H1 (cell line): Measurements from ENCODE around the gene AGBL4. TPM values are rescaled to one million over a fixed set of nuclear protein-coding genes. Genes with fewer than 3 reads are reported as not detected.

Experiments used
- CTCF ChIA-PET: fragments of 300-600 bp; sonication (Branson Sonifier 250); formaldehyde crosslinking; loops from one replicate; lab custom pipeline; 2021; ENCODE audit not compliant: partially characterized antibody; lab: Charles Lee
- POLR2A ChIA-PET: fragments of 300-600 bp; sonication (Branson Sonifier 250); formaldehyde crosslinking; loops from one replicate; lab custom pipeline; 2021; ENCODE audit warnings: inconsistent platforms; ENCODE audit not compliant: partially characterized antibody; lab: Charles Lee
- DNase-seq, 2 experiments: peaks; one replicate each; pipeline versions ENCODE4 v3.0.0 to v3.0.0-alpha.2; 2010 to 2022; ENCODE audit warnings: low spot score in 2 of 2, low read depth in 1 of 2, mixed read lengths in 1 of 2
- FAIRE-seq: peaks from 2 replicates; lab custom pipeline; 2011; peaks lifted over from hg19 to GRCh38; lab: Jason Lieb, UNC
- H2AFZ ChIP-seq: 2 replicates; pipeline ENCODE4 v1.8.1; 2012; ENCODE audit warnings: low read length, inconsistent platforms
- H2AK5ac ChIP-seq: 2 replicates; pipeline ENCODE4 v1.6.1; 2013; ENCODE audit warnings: low read depth, low read length
- H2BK120ac ChIP-seq: replicated peaks from 2 replicates; pipeline ENCODE3; 2013; ENCODE audit warnings: low read depth, low read length, inconsistent platforms
- H2BK12ac ChIP-seq: 2 replicates; pipeline ENCODE4 v1.6.1; 2013; ENCODE audit warnings: low read depth, low read length
- H2BK15ac ChIP-seq: 2 replicates; pipeline ENCODE4 v1.6.1; 2013; ENCODE audit warnings: low read length
- H2BK20ac ChIP-seq: 2 replicates; pipeline ENCODE4 v1.6.1; 2013; ENCODE audit warnings: low read length
- H2BK5ac ChIP-seq: 2 replicates; pipeline ENCODE4 v1.6.1; 2013; ENCODE audit warnings: low read depth, low read length
- H3K14ac ChIP-seq: 2 replicates; pipeline ENCODE4 v1.6.1; 2013; ENCODE audit warnings: inconsistent platforms; ENCODE audit not compliant: insufficient read length
- H3K18ac ChIP-seq: 2 replicates; pipeline ENCODE4 v1.6.1; 2013; ENCODE audit warnings: low read length; ENCODE audit errors: extremely low read depth
- H3K23ac ChIP-seq: 2 replicates; pipeline ENCODE4 v1.6.1; 2013; ENCODE audit warnings: inconsistent platforms; ENCODE audit not compliant: insufficient read length
- H3K23me2 ChIP-seq: 2 replicates; pipeline ENCODE4 v1.6.1; 2013; ENCODE audit warnings: low read depth, low read length
- H3K27ac ChIP-seq: 2 replicates; pipeline ENCODE4 v1.6.1; 2011; ENCODE audit warnings: low read depth, low read length, inconsistent platforms
- H3K27me3 ChIP-seq, 4 experiments: replicated peaks in 1 of 4; 1 replicate in 1 of 4; 2 replicates in 3 of 4; pipeline versions ENCODE4 v1.6.1 to v1.8.1; 2011 to 2013; ENCODE audit warnings: low read length in 3 of 4, mild to moderate bottlenecking in 3 of 4, inconsistent platforms in 2 of 4, mixed read lengths in 2 of 4, moderate library complexity in 1 of 4; ENCODE audit not compliant: control insufficient read depth in 3 of 4, insufficient read depth in 3 of 4; ENCODE audit errors: extremely low read depth in 1 of 4
- H3K36me3 ChIP-seq, 4 experiments: 2 replicates each; pipeline versions ENCODE4 v1.6.1 to v1.8.1; 2011 to 2013; ENCODE audit warnings: mild to moderate bottlenecking in 4 of 4, low read length in 3 of 4, moderate library complexity in 2 of 4, control low read depth in 1 of 4, inconsistent platforms in 1 of 4; ENCODE audit not compliant: insufficient read depth in 4 of 4, control insufficient read depth in 2 of 4
- H3K4ac ChIP-seq: replicated peaks from 2 replicates; pipeline ENCODE3; 2013; ENCODE audit warnings: low read length, low read depth, mixed read lengths, inconsistent platforms; ENCODE audit not compliant: insufficient read length
- H3K4me1 ChIP-seq, 4 experiments: replicated peaks in 1 of 4; 1 replicate in 1 of 4; 2 replicates in 3 of 4; pipeline versions ENCODE4 v1.6.1 to v1.8.1; 2011 to 2013; ENCODE audit warnings: low read length in 3 of 4, inconsistent platforms in 2 of 4, mixed read lengths in 1 of 4; ENCODE audit not compliant: insufficient read depth in 4 of 4, control insufficient read depth in 3 of 4
- H3K4me2 ChIP-seq, 2 experiments: 2 replicates each; pipeline versions ENCODE4 v1.6.1 to v1.8.1; 2011 to 2013; ENCODE audit warnings: low read depth in 2 of 2, low read length in 2 of 2, control low read depth in 1 of 2, inconsistent platforms in 1 of 2, mild to moderate bottlenecking in 1 of 2; ENCODE audit not compliant: insufficient read depth in 1 of 2
- H3K4me3 ChIP-seq, 4 experiments: fragments of 200-600, 300-600 bp in 1 of 4; sonication (generic), shearing (Covaris generic), sonication (Bioruptor Twin) in 1 of 4; 2 replicates each; pipeline versions ENCODE4 v1.5.1 to v1.8.1; 2011 to 2016; ENCODE audit warnings: low read length in 4 of 4, low read depth in 3 of 4, control low read depth in 2 of 4, inconsistent platforms in 2 of 4, mild to moderate bottlenecking in 2 of 4, mixed read lengths in 1 of 4, moderate library complexity in 1 of 4; ENCODE audit not compliant: insufficient read depth in 2 of 4; ENCODE audit errors: extremely low read depth in 1 of 4
- H3K56ac ChIP-seq: replicated peaks from 2 replicates; pipeline ENCODE3; 2013; ENCODE audit warnings: low read depth, mild to moderate bottlenecking, mixed read lengths, low read length, inconsistent platforms; ENCODE audit not compliant: insufficient read length
- H3K79me1 ChIP-seq: 2 replicates; pipeline ENCODE4 v1.6.1; 2013; ENCODE audit warnings: low read depth, low read length, control low read depth
- H3K79me2 ChIP-seq, 2 experiments: 2 replicates each; pipeline versions ENCODE4 v1.6.1 to v1.8.1; 2012 to 2013; ENCODE audit warnings: low read length in 2 of 2, mild to moderate bottlenecking in 2 of 2, inconsistent platforms in 1 of 2; ENCODE audit not compliant: insufficient read depth in 2 of 2, control insufficient read depth in 1 of 2
- H3K9ac ChIP-seq, 4 experiments: replicated peaks in 1 of 4; 1 replicate in 1 of 4; 2 replicates in 3 of 4; pipeline versions ENCODE4 v1.6.1 to v1.8.1; 2011 to 2013; ENCODE audit warnings: low read depth in 3 of 4, low read length in 3 of 4, control low read depth in 2 of 4, mild to moderate bottlenecking in 2 of 4, moderate library complexity in 2 of 4, inconsistent platforms in 1 of 4; ENCODE audit errors: extremely low read depth in 1 of 4
- H3K9me3 ChIP-seq, 2 experiments: 2 replicates each; pipeline versions ENCODE4 v1.6.1 to v1.8.1; 2012 to 2013; ENCODE audit warnings: mild to moderate bottlenecking in 2 of 2, moderate library complexity in 2 of 2, control low read depth in 1 of 2, inconsistent platforms in 1 of 2, low read depth in 1 of 2, low read length in 1 of 2, mixed read lengths in 1 of 2; ENCODE audit not compliant: insufficient read depth in 2 of 2
- H4K20me1 ChIP-seq, 2 experiments: replicated peaks in 1 of 2; 2 replicates each; pipeline versions ENCODE3 to v1.8.1; 2011 to 2013; ENCODE audit warnings: inconsistent platforms in 2 of 2, low read length in 2 of 2, mild to moderate bottlenecking in 1 of 2; ENCODE audit not compliant: insufficient read depth in 2 of 2, control insufficient read depth in 1 of 2
- H4K5ac ChIP-seq: 2 replicates; pipeline ENCODE4 v1.6.1; 2013; ENCODE audit warnings: low read length, low read depth, mixed read lengths, inconsistent platforms; ENCODE audit not compliant: insufficient read length
- H4K8ac ChIP-seq: 2 replicates; pipeline ENCODE4 v1.8.0; 2013; ENCODE audit warnings: mild to moderate bottlenecking, moderate library complexity, low read length, inconsistent platforms; ENCODE audit not compliant: insufficient read depth; ENCODE audit errors: extremely low read depth
- H4K91ac ChIP-seq: replicated peaks from 2 replicates; pipeline ENCODE3; 2013; ENCODE audit warnings: low read length, mixed read lengths, inconsistent platforms; ENCODE audit not compliant: insufficient read length
- ASH2L ChIP-seq: fragments of 200-600, 300-600 bp; sonication (generic); IDR thresholded peaks from one replicate; pipeline ENCODE4 v1.7.1; 2017; ENCODE audit warnings: low read length
- BRCA1 ChIP-seq: IDR thresholded peaks from 2 replicates; pipeline ENCODE4 v1.6.1; 2012; ENCODE audit warnings: low read depth, low read length, improper control_type of control experiment
- CTBP2 ChIP-seq: IDR thresholded peaks from 2 replicates; pipeline ENCODE4 v1.7.0; 2011; ENCODE audit warnings: borderline replicate concordance, mild to moderate bottlenecking, moderate library complexity, mixed read lengths, low read length; ENCODE audit not compliant: insufficient read depth, insufficient read length
- JUN ChIP-seq: IDR thresholded peaks from 2 replicates; pipeline ENCODE4 v1.6.1; 2011; ENCODE audit warnings: low read depth, mild to moderate bottlenecking, improper control_type of control experiment, low read length
- KDM4A ChIP-seq: IDR thresholded peaks from one replicate; pipeline ENCODE4 v1.7.1; 2012; ENCODE audit warnings: low read depth, mild to moderate bottlenecking, moderate library complexity, low read length, inconsistent platforms; ENCODE audit not compliant: severe bottlenecking
- MAFK ChIP-seq: IDR thresholded peaks from 2 replicates; pipeline ENCODE4 v1.6.1; 2012; ENCODE audit warnings: low read depth, mild to moderate bottlenecking, improper control_type of control experiment, low read length
- PHF8 ChIP-seq: fragments of 200-600 bp; sonication (generic); conservative IDR thresholded peaks from 2 replicates; pipeline ENCODE4 v1.7.1; 2012; ENCODE audit warnings: low read depth, mild to moderate bottlenecking, inconsistent platforms, low read length, moderate library complexity
- POLR2A ChIP-seq, 2 experiments: IDR thresholded peaks; 1 replicate in 1 of 2; 2 replicates in 1 of 2; pipeline ENCODE4 v1.6.1; 2011; ENCODE audit warnings: low read depth in 2 of 2, low read length in 2 of 2, mild to moderate bottlenecking in 2 of 2; ENCODE audit errors: control extremely low read depth in 1 of 2
- POU5F1 ChIP-seq: IDR thresholded peaks from 2 replicates; pipeline ENCODE4 v1.6.1; 2011; ENCODE audit warnings: low read depth, mild to moderate bottlenecking, low read length, moderate library complexity
- SIX5 ChIP-seq: IDR thresholded peaks from 2 replicates; pipeline ENCODE4 v1.6.1; 2011; ENCODE audit warnings: mild to moderate bottlenecking, low read depth, low read length
- TAF1 ChIP-seq: IDR thresholded peaks from 2 replicates; pipeline ENCODE4 v1.6.1; 2011; ENCODE audit warnings: mild to moderate bottlenecking, low read depth, low read length
- WGBS, 2 experiments: shearing (Covaris generic) in 1 of 2; methylation state at CpG; one replicate each; pipeline versions ENCODE4 v1.1.6 to v1.1.7; 2013 to 2015; ENCODE audit warnings: low lambda C conversion rate in 2 of 2, mixed read lengths in 2 of 2, inconsistent platforms in 1 of 2, low coverage in 1 of 2, missing lambda C conversion rate in 1 of 2; ENCODE audit not compliant: insufficient replicate concordance in 2 of 2, insufficient coverage in 1 of 2, insufficient read length in 1 of 2; ENCODE audit errors: extremely low coverage in 1 of 2, missing lambda C conversion rate in 1 of 2; 5-methylcytosine and 5-hydroxymethylcytosine counted together
- polyA plus RNA-seq, 7 experiments: library from polyadenylated mRNA; depleted of rRNA in 3 of 7; stranded (reverse) in 5 of 7; unstranded in 2 of 7; fragments of >200 nt in 5 of 7; fragments of 200-250 nt in 2 of 7; gene quantifications; 1 replicate in 5 of 7; 2 replicates in 1 of 7; 4 replicates in 1 of 7; pipeline versions ENCODE4 v1.2.1 to v1.2.3, GENCODE V29; 2011 to 2013; ENCODE audit warnings: missing spikeins in 2 of 7, mixed read lengths in 2 of 7
- total RNA-seq: library from RNA; stranded (reverse); fragmentation: NEBNext Ultra II Directional; extraction: Animal tissue kit (Norgen Biotek cat#: 25700); gene quantifications from 2 replicates; pipeline ENCODE4 v1.2.1, GENCODE V29; 2021
- TF ChIP-seq, protein P1 (sequence below): IDR thresholded peaks from 2 replicates; pipeline ENCODE4 v1.6.1; 2011; ENCODE audit warnings: low read depth, mild to moderate bottlenecking, low read length; ENCODE audit not compliant: insufficient read depth

Gene AGBL4
- total and polyA plus RNA-seq, 2 of the 8 experiments (the other 6 are each of a cell fraction or from before 2014, with no cell fraction given) = 0.41 to 0.45 TPM

DNA sequence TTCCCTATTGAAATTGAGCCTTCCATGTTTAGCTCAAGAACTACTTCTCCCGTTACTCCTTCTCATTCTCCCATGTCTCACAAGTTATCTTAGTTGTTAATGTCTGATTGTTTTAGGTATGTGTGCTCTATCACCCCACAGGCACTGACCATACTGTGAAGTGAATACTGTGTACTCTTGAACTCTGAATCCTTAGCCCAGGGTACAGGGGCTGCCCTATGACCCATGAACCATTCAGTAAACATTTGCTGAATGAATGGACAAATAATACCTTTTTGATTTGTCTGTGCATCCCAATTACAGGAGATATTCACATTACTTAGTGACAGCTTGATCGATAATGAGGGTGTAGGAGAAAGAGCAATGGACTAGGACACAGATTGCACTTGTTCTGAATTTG, 1077.7 kb downstream of the AGBL4 start:
- Histone ChIP-seq H3K18ac (no peak overlapping the region), H2AFZ (no peak overlapping the region), H3K4me3 (no peak overlapping the region), H3K14ac (no peak overlapping the region), H3K36me3 (no peaks in the 10 kb centered on the region), H3K4me2 (no peak overlapping the region), H2BK15ac (no peak overlapping the region), H2AK5ac (no peak overlapping the region), H3K23me2 (no peaks in the 10 kb centered on the region), H4K91ac (no peak overlapping the region), H3K27ac (no peak overlapping the region), H3K4ac (no peak overlapping the region), H2BK120ac (no peak overlapping the region), H4K5ac (no peak overlapping the region), H3K9ac (no peak overlapping the region), H3K9me3 (peaks cover 87 to 93% of the 10 kb centered on the region in 2 experiments), H3K56ac (no peak overlapping the region), H2BK12ac (no peak overlapping the region), H3K79me1 (no peaks in the 10 kb centered on the region), H4K8ac (no peak overlapping the region), H4K20me1 (no peaks in the 10 kb centered on the region), H2BK5ac (no peak overlapping the region), H3K27me3 (no peaks in the 10 kb centered on the region), H2BK20ac (no peak overlapping the region), H3K23ac (no peak overlapping the region), H3K79me2 (no peaks in the 10 kb centered on the region), H3K4me1 (no peaks in the 10 kb centered on the region)
- no peak for DNase-seq
- ChIA-PET POLR2A (no interaction called here), CTCF (interaction anchor here (0.5 kb wide), 1 partner anchor 62 kb away, joined by 3 read pairs; no protein-coding TSS in a partner anchor)
- TF ChIP-seq PHF8 (no peak), TAF1 (no peak), KDM4A (no peak), SIX5 (no peak), POLR2A (IDR thresholded peaks at IDR 0.05; ENCODE audit: control extremely low read depth in 1 of 2, low read depth in 2 of 2, low read length in 2 of 2) (no peak), CTBP2 (no peak), BRCA1 (no peak), POU5F1 (no peak), JUN (no peak), ASH2L (no peak), MAFK (no peak)
- TF ChIP-seq, protein P1, sequence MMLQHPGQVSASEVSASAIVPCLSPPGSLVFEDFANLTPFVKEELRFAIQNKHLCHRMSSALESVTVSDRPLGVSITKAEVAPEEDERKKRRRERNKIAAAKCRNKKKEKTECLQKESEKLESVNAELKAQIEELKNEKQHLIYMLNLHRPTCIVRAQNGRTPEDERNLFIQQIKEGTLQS = no peak
- FAIRE-seq = no peak
- 80% methylated on average over 2 of the region's 2 CpGs; no CpG with 5 or more reads in 1 of the 2 experiments for WGBS, 2 experiments
